HG03159 (cell line): ENCODE measurements around the gene SUN2.

Source experiments
- ATAC-seq: cut with Tn5 transposase; IDR thresholded peaks from one replicate; pipeline ENCODE4 v1.9.1; 2021; ENCODE audit warnings: mild to moderate bottlenecking, moderate library complexity; ENCODE audit not compliant: unreplicated experiment

Gene SUN2

DNA sequence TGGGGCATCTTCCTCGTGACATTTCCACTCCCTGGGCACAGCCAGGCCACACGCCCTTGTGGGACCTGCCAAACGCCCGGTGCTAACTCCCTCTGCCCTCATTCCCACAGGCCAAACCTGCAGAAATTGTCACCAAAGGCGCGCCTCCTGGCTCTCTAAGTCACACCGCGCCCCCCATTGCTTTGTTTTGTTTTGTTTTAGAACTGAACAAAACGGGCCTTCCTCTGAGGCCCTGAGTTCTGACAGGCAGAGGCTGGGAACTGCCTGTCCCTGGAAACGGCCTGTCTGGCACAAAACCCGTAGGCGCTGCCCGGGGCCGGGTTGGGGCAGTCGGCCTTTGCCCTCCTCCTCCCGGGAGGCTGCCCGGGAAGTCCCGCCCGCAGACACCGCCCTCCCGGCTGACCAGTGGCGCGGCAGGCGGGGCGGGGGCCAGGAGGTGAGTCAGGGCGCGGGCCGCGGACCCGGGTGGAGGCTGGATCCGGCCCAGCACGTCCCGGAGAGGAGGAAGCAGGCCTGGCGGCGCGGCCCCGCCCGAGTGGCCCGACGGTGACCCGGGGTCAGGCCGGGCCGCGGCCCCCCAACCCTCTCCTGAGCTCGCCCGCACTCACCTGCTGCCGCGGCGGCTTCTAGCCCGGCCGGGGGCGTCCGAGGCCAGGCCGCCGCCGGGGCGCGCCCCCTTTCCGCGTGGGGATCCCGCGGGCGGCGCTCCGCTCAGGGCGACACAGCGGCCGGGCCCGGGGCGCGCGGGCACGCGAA lies 465 bp downstream of the SUN2 start:
- peak; percentile 10 for ATAC-seq

DNA sequence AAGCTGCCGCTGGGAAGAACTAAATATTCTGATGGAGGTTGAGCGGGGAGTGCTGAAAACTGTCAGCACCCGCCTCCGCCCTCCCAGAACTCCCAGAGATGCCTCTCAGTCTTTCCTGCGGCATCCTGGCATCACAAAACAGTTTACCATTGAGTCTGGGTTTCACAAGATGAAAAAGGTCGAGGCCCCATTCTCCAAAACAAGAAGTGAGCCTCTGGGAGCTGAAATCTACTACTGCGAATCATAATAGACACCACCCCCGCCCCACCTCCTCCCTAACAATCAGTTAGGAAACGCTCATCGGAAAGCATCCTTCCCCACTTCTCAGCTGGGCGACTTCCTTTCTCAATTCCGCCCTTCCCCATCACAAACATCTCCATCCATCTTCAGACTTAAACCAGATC lies 1.0 kb downstream of the SUN2 start:
- no peak for ATAC-seq

- no peak for ATAC-seq
These were observed 1.6 kb downstream of the SUN2 start for GRCh38 chr22:38753948-38754750.

GRCh38 chr22:38751422-38752346 lies 4.1 kb downstream of the SUN2 start:
- peak; percentile 40 for ATAC-seq

- no peak for ATAC-seq
These were observed 4.8 kb downstream of the SUN2 start for GRCh38 chr22:38751066-38751421.

- no peak for ATAC-seq
These were observed 5.2 kb downstream of the SUN2 start for GRCh38 chr22:38750638-38751037.

- no peak for ATAC-seq
These were observed 5.7 kb downstream of the SUN2 start for GRCh38 chr22:38750104-38750503.

GRCh38 chr22:38748487-38749136 lies 7.2 kb downstream of the SUN2 start:
- no peak for ATAC-seq

- ATAC-seq = no peak
These were observed 9.9 kb downstream of the SUN2 start for GRCh38 chr22:38745676-38746460.

DNA sequence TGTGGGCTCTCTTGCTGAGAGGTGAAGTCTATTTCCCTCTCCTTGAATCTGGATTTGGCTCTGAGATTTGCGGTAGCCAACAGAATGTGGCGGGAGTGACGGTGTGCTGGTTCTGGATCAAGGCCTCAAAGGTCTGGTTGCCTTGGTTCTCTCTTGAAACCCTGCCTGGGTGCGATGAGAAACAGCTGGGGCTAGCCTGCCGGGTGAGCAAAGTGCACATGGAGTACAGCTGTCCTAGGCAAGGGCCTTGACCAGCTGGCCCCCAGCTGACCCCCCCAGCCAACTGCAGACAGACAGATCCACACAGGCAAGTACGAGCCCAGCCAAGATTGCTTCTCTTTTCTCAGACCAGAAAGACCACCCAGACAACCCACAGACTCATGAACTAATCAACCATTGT lies 10.8 kb downstream of the SUN2 start:
- ATAC-seq = no peak

DNA sequence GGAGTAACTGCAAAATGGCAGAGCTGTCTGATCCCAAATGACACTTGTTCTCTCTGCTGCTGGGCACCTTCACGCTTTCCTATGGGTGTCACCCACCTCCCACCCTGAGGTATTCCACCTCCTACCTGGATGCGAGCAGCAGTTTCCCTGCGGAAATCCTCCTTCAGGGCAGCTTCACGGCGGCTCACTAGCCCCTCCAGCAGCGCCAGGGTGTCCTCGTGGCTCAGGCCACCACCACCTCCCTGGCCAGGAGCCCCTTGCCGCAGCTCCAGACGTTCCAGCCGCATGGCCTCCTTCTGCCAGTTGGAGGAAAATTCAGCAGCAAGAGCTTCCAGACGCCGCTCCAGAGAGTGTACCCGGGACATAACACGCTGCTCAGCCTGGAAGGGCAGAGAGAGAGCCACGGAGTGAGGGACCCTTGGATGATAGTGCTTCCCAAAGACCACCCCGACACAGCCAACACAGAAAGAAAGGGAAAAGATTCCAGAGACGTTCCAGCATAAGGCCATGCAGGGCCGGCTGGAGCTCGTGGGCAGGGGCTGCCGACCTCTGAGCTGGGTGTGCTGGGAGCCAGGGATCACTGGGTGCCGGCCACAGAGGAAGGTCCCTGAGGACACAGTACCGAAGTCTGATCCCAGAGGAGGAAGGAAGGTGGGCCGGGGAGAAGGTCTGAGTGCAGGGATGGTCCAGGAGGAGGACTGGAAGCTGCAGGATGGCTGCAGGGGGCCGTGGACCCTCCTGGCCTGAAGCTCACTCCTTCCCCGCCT lies 13.4 kb downstream of the SUN2 start:
- ATAC-seq = no peak

GRCh38 chr22:38741576-38741975 lies 14.2 kb downstream of the SUN2 start:
- no peak for ATAC-seq

- no peak for ATAC-seq
These were observed 14.6 kb downstream of the SUN2 start for GRCh38 chr22:38741166-38741565.

GRCh38 chr22:38740754-38741153 lies 15.0 kb downstream of the SUN2 start:
- no peak for ATAC-seq

GRCh38 chr22:38740116-38740723 lies 15.6 kb downstream of the SUN2 start:
- ATAC-seq = no peak

DNA sequence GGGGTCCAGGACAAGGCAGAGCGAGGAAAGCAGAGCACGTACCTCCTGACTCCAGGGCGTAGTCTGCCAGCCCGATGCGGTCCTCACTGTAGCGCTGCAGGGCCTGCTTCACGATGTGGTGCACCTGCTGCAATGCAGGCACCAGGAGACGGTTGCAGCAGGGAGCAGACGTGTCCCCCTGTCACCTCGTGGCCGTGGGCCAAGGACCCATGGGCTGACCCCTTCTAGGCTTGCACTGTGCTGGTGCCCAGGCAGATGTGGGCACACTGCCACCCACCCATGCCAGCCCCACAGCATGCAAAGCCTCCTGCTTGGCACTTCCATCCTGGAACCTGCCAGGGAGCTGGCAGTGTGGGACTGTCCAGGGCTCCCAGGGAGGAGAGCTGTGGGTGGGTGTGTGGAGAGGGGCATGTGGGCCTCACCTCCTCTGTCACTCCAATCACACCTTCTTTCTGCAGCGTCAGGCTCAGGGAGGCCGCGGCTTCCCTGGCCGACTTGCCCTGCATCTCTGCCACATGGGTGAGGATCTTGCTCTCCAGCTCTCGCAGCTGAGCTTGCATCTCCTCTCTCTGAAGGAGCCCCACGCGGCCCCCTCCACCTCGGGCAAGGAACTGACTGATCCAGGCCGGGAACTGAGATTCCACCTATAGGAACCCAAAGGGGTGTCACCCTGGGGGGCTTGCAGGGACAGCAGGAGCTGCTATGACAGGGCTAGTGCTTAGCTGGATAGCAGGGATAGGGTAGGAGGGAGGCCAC lies 16.3 kb downstream of the SUN2 start:
- ATAC-seq = no peak

DNA sequence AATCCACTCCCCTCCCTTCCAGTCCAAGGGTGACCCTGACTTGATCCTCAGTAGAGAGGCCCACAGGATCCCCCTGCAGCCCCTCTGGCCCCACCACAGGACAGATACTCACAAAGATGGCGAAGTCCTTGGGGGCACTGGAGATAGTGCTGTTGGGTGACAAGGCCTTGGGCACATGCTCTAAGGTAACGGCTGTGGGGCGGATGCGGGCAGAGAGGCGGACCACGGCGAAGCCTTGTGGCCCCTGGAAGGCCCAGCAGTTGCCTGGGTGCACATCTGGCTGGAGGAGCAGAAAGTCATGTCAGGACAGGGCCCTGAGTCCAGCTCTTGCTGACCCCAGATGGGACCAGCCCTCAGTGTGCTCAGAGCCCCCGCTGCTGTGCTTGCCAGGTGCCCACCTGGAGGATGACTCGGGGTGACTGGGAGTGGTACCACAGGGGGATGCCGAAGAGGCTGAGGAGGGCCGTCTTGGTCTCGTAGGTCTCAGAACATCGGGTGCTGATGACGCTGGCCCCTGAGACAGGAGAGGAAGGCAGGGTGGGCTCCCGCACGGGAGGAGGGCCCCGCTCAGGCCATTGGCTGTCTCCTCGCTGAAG lies 17.2 kb downstream of the SUN2 start:
- no peak for ATAC-seq
